ENCODE measurements around the gene RGS18. TPM values are rescaled to one million over a fixed set of nuclear protein-coding genes. Genes with fewer than 3 reads are reported as not detected.
"Not testable (repeated sequence)": the region's sequence is repeated elsewhere in the genome, so short reads cannot be mapped to it uniquely, and the experiment has no call there.

Gene RGS18
- total and polyA plus RNA-seq, 2 donors: 5.0 to 8.8 TPM

DNA sequence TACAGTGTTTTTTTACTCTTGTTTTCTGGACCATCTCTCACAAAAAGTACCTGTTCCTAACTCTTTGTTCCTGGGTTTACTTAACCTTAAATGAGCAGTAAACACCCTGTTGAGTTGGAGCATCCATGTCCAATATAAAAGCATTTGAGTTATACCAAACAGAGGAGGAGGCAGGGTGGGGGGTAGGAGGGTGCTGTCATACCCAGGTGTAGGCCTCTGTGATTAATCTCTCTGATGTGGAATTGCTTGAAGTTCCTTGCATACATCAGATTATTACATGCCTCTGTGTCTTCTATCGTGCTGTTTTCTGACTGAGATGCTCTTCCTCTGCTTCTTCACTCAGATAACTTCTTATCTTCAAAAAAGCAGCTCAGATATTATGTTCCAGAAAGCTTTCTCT, 28.1 kb upstream of the RGS18 start:
- no peaks in the 10 kb centered on the region for H3K27me3 ChIP-seq (ENCODE audit: control insufficient read depth in 2 of 2, insufficient read depth in 1 of 2, low read length in 1 of 2)
- no peaks in the 10 kb centered on the region for H3K36me3 ChIP-seq (ENCODE audit: control insufficient read depth in 2 of 2, insufficient read depth in 2 of 2, low read length in 1 of 2)
- no peak overlapping the region for H3K27ac ChIP-seq (ENCODE audit: low read depth in 1 of 2, low read length in 1 of 2)
- DNase-seq (ENCODE audit: low read depth in 6 of 9, low spot score in 9 of 9): peak in 4 of 9 donors; percentile 8 to 52 (median 13)
- no peak overlapping the region for H3K4me3 ChIP-seq (ENCODE audit: low read length in 2 of 2)
- WGBS: 6% methylated on average over 1 of the region's 1 CpG
- H3K4me1 ChIP-seq (ENCODE audit: control insufficient read depth in 2 of 2, insufficient read depth in 2 of 2, low read length in 2 of 2): peaks cover 4 to 8% of the 10 kb centered on the region in 2 donors
- no peaks in the 10 kb centered on the region for H3K9me3 ChIP-seq (ENCODE audit: control insufficient read depth in 2 of 2, insufficient read depth in 1 of 2, low read length in 1 of 2)

DNA sequence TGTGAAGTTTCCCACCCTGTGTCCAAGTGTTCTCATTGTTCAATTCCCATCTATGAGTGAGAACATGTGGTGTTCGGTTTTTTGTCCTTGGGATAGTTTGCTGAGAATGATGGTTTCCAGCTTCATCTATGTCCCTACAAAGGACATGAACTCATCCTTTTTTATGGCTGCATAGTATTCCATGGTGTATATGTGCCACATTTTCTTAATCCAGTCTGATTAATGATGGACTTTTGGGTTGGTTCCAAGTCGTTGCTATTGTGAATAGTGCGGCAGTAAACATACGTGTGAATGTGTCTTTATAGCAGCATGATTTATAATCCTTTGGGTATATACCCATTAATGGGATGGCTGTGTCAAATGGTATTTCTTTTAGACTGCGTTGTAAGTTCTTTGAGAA, 27.4 kb upstream of the RGS18 start:
- H3K4me1 ChIP-seq (ENCODE audit: control insufficient read depth in 2 of 2, insufficient read depth in 2 of 2, low read length in 2 of 2); H3K27ac ChIP-seq (ENCODE audit: low read depth in 1 of 2, low read length in 1 of 2): not testable (repeated sequence)

GRCh38 chr1:192131914-192132313, 26.3 kb upstream of the RGS18 start:
- no peaks in the 10 kb centered on the region for H3K36me3 ChIP-seq (ENCODE audit: control insufficient read depth in 2 of 2, insufficient read depth in 2 of 2, low read length in 1 of 2)
- H3K27ac ChIP-seq (ENCODE audit: low read depth in 1 of 2, low read length in 1 of 2): no peak overlapping the region
- H3K27me3 ChIP-seq (ENCODE audit: control insufficient read depth in 2 of 2, insufficient read depth in 1 of 2, low read length in 1 of 2): no peaks in the 10 kb centered on the region
- WGBS: 47% methylated on average over 4 of the region's 4 CpGs
- no peak overlapping the region for H3K4me3 ChIP-seq (ENCODE audit: low read length in 2 of 2)
- peak in 2 of 9 donors; percentile 10 to 39 for DNase-seq (ENCODE audit: low read depth in 6 of 9, low spot score in 9 of 9)
- no peaks in the 10 kb centered on the region for H3K9me3 ChIP-seq (ENCODE audit: control insufficient read depth in 2 of 2, insufficient read depth in 1 of 2, low read length in 1 of 2)
- peaks cover 4 to 8% of the 10 kb centered on the region in 2 donors for H3K4me1 ChIP-seq (ENCODE audit: control insufficient read depth in 2 of 2, insufficient read depth in 2 of 2, low read length in 2 of 2)

More for the DNA sequence above, 27.4 kb upstream of the RGS18 start:
- 96% methylated on average over 5 of the region's 5 CpGs for WGBS
- H3K9me3 ChIP-seq (ENCODE audit: control insufficient read depth in 2 of 2, insufficient read depth in 1 of 2, low read length in 1 of 2); H3K4me3 ChIP-seq (ENCODE audit: low read length in 2 of 2); H3K36me3 ChIP-seq (ENCODE audit: control insufficient read depth in 2 of 2, insufficient read depth in 2 of 2, low read length in 1 of 2); DNase-seq (ENCODE audit: low read depth in 6 of 9, low spot score in 9 of 9); H3K27me3 ChIP-seq (ENCODE audit: control insufficient read depth in 2 of 2, insufficient read depth in 1 of 2, low read length in 1 of 2): not testable (repeated sequence)

DNA sequence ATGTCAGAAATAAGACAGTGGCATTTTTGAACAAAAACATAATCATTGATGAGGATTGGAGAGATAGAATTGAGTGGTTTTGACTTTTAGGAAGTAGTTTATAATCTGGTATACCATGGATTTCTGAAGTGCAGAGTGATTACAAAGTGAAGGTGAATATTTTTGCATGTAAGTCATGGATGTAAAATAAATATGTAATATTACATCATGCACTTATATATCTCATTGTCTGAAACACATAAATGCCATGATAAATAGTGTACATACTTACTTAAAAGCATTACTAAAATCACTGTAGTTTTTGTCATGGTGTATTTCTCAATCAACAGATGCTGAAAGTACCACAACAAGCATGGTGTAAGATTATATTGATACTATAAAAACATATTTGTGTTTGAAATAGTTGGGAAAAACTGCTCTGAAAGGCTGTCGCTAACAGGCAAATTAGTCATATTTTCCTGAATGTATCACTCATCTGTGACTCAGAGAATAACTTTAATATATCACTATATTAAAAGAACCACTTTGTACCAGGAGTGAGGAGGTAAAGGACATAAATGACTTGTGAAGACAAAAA, 24.8 kb upstream of the RGS18 start:
- WGBS: 98% methylated on average over 1 of the region's 1 CpG
- no peaks in the 10 kb centered on the region for H3K27me3 ChIP-seq (ENCODE audit: control insufficient read depth in 2 of 2, insufficient read depth in 1 of 2, low read length in 1 of 2)
- H3K4me1 ChIP-seq (ENCODE audit: control insufficient read depth in 2 of 2, insufficient read depth in 2 of 2, low read length in 2 of 2): peaks cover 4 to 8% of the 10 kb centered on the region in 2 donors
- no peak for DNase-seq (ENCODE audit: low read depth in 6 of 9, low spot score in 9 of 9)
- H3K27ac ChIP-seq (ENCODE audit: low read depth in 1 of 2, low read length in 1 of 2): no peak overlapping the region
- no peaks in the 10 kb centered on the region for H3K9me3 ChIP-seq (ENCODE audit: control insufficient read depth in 2 of 2, insufficient read depth in 1 of 2, low read length in 1 of 2)
- no peaks in the 10 kb centered on the region for H3K36me3 ChIP-seq (ENCODE audit: control insufficient read depth in 2 of 2, insufficient read depth in 2 of 2, low read length in 1 of 2)
- no peak overlapping the region for H3K4me3 ChIP-seq (ENCODE audit: low read length in 2 of 2)

DNA sequence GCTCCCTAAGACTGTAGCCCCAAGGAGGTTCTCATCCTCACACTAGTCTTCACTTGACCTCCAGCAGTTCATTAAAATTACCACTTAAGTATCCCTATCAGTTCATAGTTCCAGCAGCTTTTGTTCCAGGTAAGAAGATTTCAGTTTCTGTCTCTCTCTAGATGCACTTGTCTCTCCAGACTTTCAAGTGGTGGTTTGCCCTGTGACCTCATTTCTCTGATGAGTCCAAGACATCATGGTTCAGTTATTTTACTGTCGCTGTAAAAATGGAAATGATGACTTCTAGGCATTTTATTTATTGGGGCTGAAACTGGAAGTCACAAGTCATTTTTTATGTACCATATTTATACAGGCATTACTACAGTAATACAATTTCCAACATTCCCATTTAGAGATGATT, 17.9 kb upstream of the RGS18 start:
- no peaks in the 10 kb centered on the region for H3K27me3 ChIP-seq (ENCODE audit: control insufficient read depth in 2 of 2, insufficient read depth in 1 of 2, low read length in 1 of 2)
- DNase-seq (ENCODE audit: low read depth in 6 of 9, low spot score in 9 of 9): no peak

GRCh38 chr1:192147221-192147620, 11.0 kb upstream of the RGS18 start:
- 95% methylated on average over 3 of the region's 3 CpGs for WGBS
- DNase-seq (ENCODE audit: low read depth in 6 of 9, low spot score in 9 of 9): no peak
- H3K36me3 ChIP-seq (ENCODE audit: control insufficient read depth in 2 of 2, insufficient read depth in 2 of 2, low read length in 1 of 2): no peaks in the 10 kb centered on the region
- H3K27me3 ChIP-seq (ENCODE audit: control insufficient read depth in 2 of 2, insufficient read depth in 1 of 2, low read length in 1 of 2): no peaks in the 10 kb centered on the region
- no peaks in the 10 kb centered on the region for H3K9me3 ChIP-seq (ENCODE audit: control insufficient read depth in 2 of 2, insufficient read depth in 1 of 2, low read length in 1 of 2)
- no peak overlapping the region for H3K4me3 ChIP-seq (ENCODE audit: low read length in 2 of 2)
- H3K4me1 ChIP-seq (ENCODE audit: control insufficient read depth in 2 of 2, insufficient read depth in 2 of 2, low read length in 2 of 2): no peaks in the 10 kb centered on the region
- no peak overlapping the region for H3K27ac ChIP-seq (ENCODE audit: low read depth in 1 of 2, low read length in 1 of 2)

More for the DNA sequence above, 17.9 kb upstream of the RGS18 start:
- 96% methylated on average over 1 of the region's 1 CpG for WGBS
- Histone ChIP-seq H3K4me3 (ENCODE audit: low read length in 2 of 2) (no peak overlapping the region), H3K27ac (ENCODE audit: low read depth in 1 of 2, low read length in 1 of 2) (no peak overlapping the region), H3K9me3 (ENCODE audit: control insufficient read depth in 2 of 2, insufficient read depth in 1 of 2, low read length in 1 of 2) (no peaks in the 10 kb centered on the region), H3K4me1 (ENCODE audit: control insufficient read depth in 2 of 2, insufficient read depth in 2 of 2, low read length in 2 of 2) (no peaks in the 10 kb centered on the region), H3K36me3 (ENCODE audit: control insufficient read depth in 2 of 2, insufficient read depth in 2 of 2, low read length in 1 of 2) (no peaks in the 10 kb centered on the region)

GRCh38 chr1:192147696-192148095, 10.6 kb upstream of the RGS18 start:
- H3K36me3 ChIP-seq (ENCODE audit: control insufficient read depth in 2 of 2, insufficient read depth in 2 of 2, low read length in 1 of 2): no peaks in the 10 kb centered on the region
- H3K4me1 ChIP-seq (ENCODE audit: control insufficient read depth in 2 of 2, insufficient read depth in 2 of 2, low read length in 2 of 2): no peaks in the 10 kb centered on the region
- H3K27me3 ChIP-seq (ENCODE audit: control insufficient read depth in 2 of 2, insufficient read depth in 1 of 2, low read length in 1 of 2): no peaks in the 10 kb centered on the region
- WGBS: 82% methylated on average over 1 of the region's 1 CpG
- H3K4me3 ChIP-seq (ENCODE audit: low read length in 2 of 2): no peak overlapping the region
- no peak overlapping the region for H3K27ac ChIP-seq (ENCODE audit: low read depth in 1 of 2, low read length in 1 of 2)
- H3K9me3 ChIP-seq (ENCODE audit: control insufficient read depth in 2 of 2, insufficient read depth in 1 of 2, low read length in 1 of 2): no peaks in the 10 kb centered on the region
- DNase-seq (ENCODE audit: low read depth in 6 of 9, low spot score in 9 of 9): no peak

- H3K27ac ChIP-seq (ENCODE audit: low read depth in 1 of 2, low read length in 1 of 2): no peak overlapping the region
- no peaks in the 10 kb centered on the region for H3K27me3 ChIP-seq (ENCODE audit: control insufficient read depth in 2 of 2, insufficient read depth in 1 of 2, low read length in 1 of 2)
- H3K9me3 ChIP-seq (ENCODE audit: control insufficient read depth in 2 of 2, insufficient read depth in 1 of 2, low read length in 1 of 2): no peaks in the 10 kb centered on the region
- H3K4me3 ChIP-seq (ENCODE audit: low read length in 2 of 2): no peak overlapping the region
- 89% methylated on average over 2 of the region's 2 CpGs for WGBS
- H3K4me1 ChIP-seq (ENCODE audit: control insufficient read depth in 2 of 2, insufficient read depth in 2 of 2, low read length in 2 of 2): no peaks in the 10 kb centered on the region
- no peaks in the 10 kb centered on the region for H3K36me3 ChIP-seq (ENCODE audit: control insufficient read depth in 2 of 2, insufficient read depth in 2 of 2, low read length in 1 of 2)
- DNase-seq (ENCODE audit: low read depth in 6 of 9, low spot score in 9 of 9): no peak
These were observed 7.1 kb upstream of the RGS18 start for GRCh38 chr1:192151176-192151575.

- Histone ChIP-seq H3K27ac (ENCODE audit: low read depth in 1 of 2, low read length in 1 of 2) (no peak overlapping the region), H3K9me3 (ENCODE audit: control insufficient read depth in 2 of 2, insufficient read depth in 1 of 2, low read length in 1 of 2) (no peaks in the 10 kb centered on the region), H3K4me1 (ENCODE audit: control insufficient read depth in 2 of 2, insufficient read depth in 2 of 2, low read length in 2 of 2) (no peaks in the 10 kb centered on the region), H3K36me3 (ENCODE audit: control insufficient read depth in 2 of 2, insufficient read depth in 2 of 2, low read length in 1 of 2) (no peaks in the 10 kb centered on the region), H3K4me3 (ENCODE audit: low read length in 2 of 2) (no peak overlapping the region), H3K27me3 (ENCODE audit: control insufficient read depth in 2 of 2, insufficient read depth in 1 of 2, low read length in 1 of 2) (no peaks in the 10 kb centered on the region)
- DNase-seq (ENCODE audit: low read depth in 6 of 9, low spot score in 9 of 9): no peak
These were observed 5.0 kb upstream of the RGS18 start for GRCh38 chr1:192153276-192153675.

DNA sequence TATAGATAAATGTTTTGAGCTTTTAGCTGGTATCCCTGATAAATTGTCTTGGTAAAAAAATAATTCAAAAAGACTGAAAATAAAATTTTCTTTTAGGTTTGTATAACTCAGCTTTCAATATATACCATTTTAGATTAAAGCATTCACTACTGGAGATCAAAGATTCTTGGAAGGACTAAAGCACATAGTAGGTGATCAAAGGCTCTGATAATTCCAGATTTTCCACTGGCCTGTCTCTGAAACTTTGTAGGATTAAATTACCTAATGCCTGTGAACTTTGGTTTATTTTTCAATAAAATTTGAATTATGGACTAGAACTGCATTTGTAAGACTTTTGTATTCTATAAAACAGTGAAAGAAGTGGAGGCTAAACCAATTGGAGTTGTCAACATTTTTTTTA, 1.2 kb upstream of the RGS18 start:
- H3K27me3 ChIP-seq (ENCODE audit: control insufficient read depth in 2 of 2, insufficient read depth in 1 of 2, low read length in 1 of 2): no peaks in the 10 kb centered on the region
- no peak overlapping the region for H3K27ac ChIP-seq (ENCODE audit: low read depth in 1 of 2, low read length in 1 of 2)
- H3K9me3 ChIP-seq (ENCODE audit: control insufficient read depth in 2 of 2, insufficient read depth in 1 of 2, low read length in 1 of 2): no peaks in the 10 kb centered on the region
- no peaks in the 10 kb centered on the region for H3K4me1 ChIP-seq (ENCODE audit: control insufficient read depth in 2 of 2, insufficient read depth in 2 of 2, low read length in 2 of 2)
- no peak for DNase-seq (ENCODE audit: low read depth in 6 of 9, low spot score in 9 of 9)
- H3K36me3 ChIP-seq (ENCODE audit: control insufficient read depth in 2 of 2, insufficient read depth in 2 of 2, low read length in 1 of 2): no peaks in the 10 kb centered on the region
- no peak overlapping the region for H3K4me3 ChIP-seq (ENCODE audit: low read length in 2 of 2)
